CD8-positive, alpha-beta memory T cell (primary cell): ENCODE measurements around the gene CHST8. TPM values are rescaled to one million over a fixed set of nuclear protein-coding genes. Genes with fewer than 3 reads are reported as not detected.

Experiments used
- CTCF ChIA-PET: fragments of 350-600 bp; sonication (Branson Sonifier 250); formaldehyde crosslinking; loops from one replicate; lab custom pipeline; 2021; ENCODE audit warnings: antibody characterized with exemption; lab: Charles Lee
- POLR2A ChIA-PET: fragments of 350-600 bp; sonication (Branson Sonifier 250); formaldehyde crosslinking; loops from one replicate; lab custom pipeline; 2021; ENCODE audit warnings: antibody characterized with exemption; lab: Charles Lee
- DNase-seq, 5 donors: peaks; one replicate each; pipeline versions ENCODE4 v3.0.0 to v3.0.0-alpha.2; 2020 to 2022; ENCODE audit warnings: mixed read lengths in 1 of 5
- H3K27ac ChIP-seq: one replicate; pipeline ENCODE4 v1.7.0; 2013; ENCODE audit warnings: low read depth, mild to moderate bottlenecking, low read length, moderate library complexity
- H3K27me3 ChIP-seq: 2 replicates; pipeline ENCODE4 v1.7.0; 2013; ENCODE audit warnings: low read length, mild to moderate bottlenecking; ENCODE audit not compliant: insufficient read depth, poor library complexity, severe bottlenecking
- H3K36me3 ChIP-seq: 2 replicates; pipeline ENCODE4 v1.7.0; 2013; ENCODE audit warnings: mild to moderate bottlenecking, low read length, moderate library complexity; ENCODE audit not compliant: insufficient read depth
- H3K4me1 ChIP-seq: 2 replicates; pipeline ENCODE4 v1.7.0; 2013; ENCODE audit warnings: mild to moderate bottlenecking, low read length, moderate library complexity; ENCODE audit not compliant: insufficient read depth
- H3K4me3 ChIP-seq: 2 replicates; pipeline ENCODE4 v1.7.0; 2013; ENCODE audit warnings: mild to moderate bottlenecking, low read length
- H3K9me3 ChIP-seq: 2 replicates; pipeline ENCODE4 v1.7.0; 2013; ENCODE audit warnings: mild to moderate bottlenecking, low read length
- H3K27ac Mint-ChIP-seq, 8 donors: one replicate each; pipeline ENCODE4 v1.8.0; 2020 to 2021; ENCODE audit warnings: mixed read lengths in 8 of 8, mild to moderate bottlenecking in 6 of 8, inconsistent platforms in 3 of 8, moderate library complexity in 3 of 8
- H3K27me3 Mint-ChIP-seq, 2 donors: one replicate each; pipeline ENCODE4 v1.8.0; 2020 to 2021; ENCODE audit warnings: mixed read lengths in 2 of 2, mild to moderate bottlenecking in 1 of 2, moderate library complexity in 1 of 2
- H3K36me3 Mint-ChIP-seq, 3 donors: one replicate each; pipeline ENCODE4 v1.8.0; 2020 to 2021; ENCODE audit warnings: mixed read lengths in 3 of 3, inconsistent platforms in 1 of 3, mild to moderate bottlenecking in 1 of 3
- H3K4me1 Mint-ChIP-seq, 3 donors: one replicate each; pipeline ENCODE4 v1.8.0; 2020 to 2021; ENCODE audit warnings: mixed read lengths in 3 of 3, inconsistent platforms in 1 of 3, mild to moderate bottlenecking in 1 of 3
- H3K4me3 Mint-ChIP-seq, 7 donors: one replicate each; pipeline ENCODE4 v1.8.0; 2020 to 2021; ENCODE audit warnings: mixed read lengths in 7 of 7, mild to moderate bottlenecking in 6 of 7, moderate library complexity in 4 of 7, inconsistent platforms in 2 of 7
- H3K9me3 Mint-ChIP-seq, 5 donors: one replicate each; pipeline ENCODE4 v1.8.0; 2020 to 2022; ENCODE audit warnings: mixed read lengths in 5 of 5, mild to moderate bottlenecking in 3 of 5, moderate library complexity in 2 of 5, inconsistent platforms in 1 of 5
- polyA plus RNA-seq: library from polyadenylated mRNA; unstranded; fragments of 300-500 nt; fragmentation: Illumina TruSeq; gene quantifications from one replicate; pipeline ENCODE4 v1.2.3, GENCODE V29; 2021
- total RNA-seq, 2 experiments: library from RNA; stranded (reverse); gene quantifications; one replicate each; pipeline ENCODE4 v1.2.3, GENCODE V29; 2021

Gene CHST8
- total and polyA plus RNA-seq, 3 experiments from 2014 or later, result not detected

- Histone ChIP-seq H3K9me3 (no peaks in the 10 kb centered on the region), H3K27ac (no peak overlapping the region), H3K4me1 (no peaks in the 10 kb centered on the region), H3K36me3 (no peaks in the 10 kb centered on the region), H3K27me3 (no peaks in the 10 kb centered on the region), H3K4me3 (no peak overlapping the region)
- Mint-ChIP-seq H3K27ac (no peak overlapping the region), H3K4me1 (no peaks in the 10 kb centered on the region), H3K27me3 (peaks cover 11 to 22% of the 10 kb centered on the region in 2 donors), H3K36me3 (no peaks in the 10 kb centered on the region), H3K4me3 (no peak overlapping the region), H3K9me3 (peaks cover 0 to 2% (median 0%) of the 10 kb centered on the region in 5 donors)
- CTCF ChIA-PET, result no interaction called here
- no peak for DNase-seq
- POLR2A ChIA-PET, result no interaction called here
Observed at GRCh38 chr19:33640773-33641172, 19.0 kb downstream of the CHST8 start.

GRCh38 chr19:33641261-33641660, 19.5 kb downstream of the CHST8 start:
- Mint-ChIP-seq H3K36me3 (no peaks in the 10 kb centered on the region), H3K4me1 (no peaks in the 10 kb centered on the region), H3K27me3 (peaks cover 12 to 22% of the 10 kb centered on the region in 2 donors), H3K4me3 (no peak overlapping the region), H3K27ac (no peak overlapping the region), H3K9me3 (peaks cover 0 to under 1% (median 0%) of the 10 kb centered on the region in 5 donors)
- no peaks in the 10 kb centered on the region for H3K27me3 ChIP-seq
- H3K36me3 ChIP-seq, result no peaks in the 10 kb centered on the region
- POLR2A ChIA-PET, result no interaction called here
- no peak overlapping the region for H3K27ac ChIP-seq
- no peaks in the 10 kb centered on the region for H3K9me3 ChIP-seq
- DNase-seq, result no peak
- H3K4me3 ChIP-seq, result no peak overlapping the region
- CTCF ChIA-PET, result no interaction called here
- no peaks in the 10 kb centered on the region for H3K4me1 ChIP-seq

DNA sequence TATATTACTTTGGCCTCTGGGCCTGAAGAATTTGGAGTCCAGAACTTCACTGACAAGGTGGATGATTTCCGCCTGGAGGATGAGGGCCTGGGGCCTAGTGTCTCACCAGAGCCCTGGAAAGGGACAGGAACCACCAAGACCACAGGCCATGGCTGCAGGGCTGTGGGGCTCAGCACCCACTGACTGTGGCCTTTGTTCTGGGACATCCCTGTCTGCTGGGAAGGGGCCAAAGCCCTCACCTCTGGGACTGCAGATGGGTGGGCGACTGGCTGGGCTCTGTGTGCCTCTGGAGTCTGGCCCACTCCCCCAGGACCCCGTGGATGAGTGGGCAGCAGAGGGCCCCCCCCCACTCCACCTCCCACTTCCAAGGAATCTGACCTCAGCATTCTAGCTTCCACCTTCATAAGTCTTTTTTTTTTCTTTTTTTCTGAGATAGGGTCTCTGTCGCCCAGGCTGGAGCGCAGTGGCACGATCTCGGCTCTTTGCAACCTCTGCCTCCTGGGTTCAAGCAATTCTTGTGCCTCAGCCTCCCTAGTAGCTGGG, 20.3 kb downstream of the CHST8 start:
- ChIA-PET CTCF (no interaction called here), POLR2A (no interaction called here)
- no peaks in the 10 kb centered on the region for H3K9me3 ChIP-seq
- H3K27me3 ChIP-seq, result no peaks in the 10 kb centered on the region
- no peaks in the 10 kb centered on the region for H3K4me1 ChIP-seq
- H3K4me3 Mint-ChIP-seq, result no peak overlapping the region
- no peaks in the 10 kb centered on the region for H3K36me3 ChIP-seq
- DNase-seq, result no peak
- H3K36me3 Mint-ChIP-seq, result no peaks in the 10 kb centered on the region
- H3K27ac ChIP-seq, result no peak overlapping the region
- H3K27me3 Mint-ChIP-seq, result peaks cover 14 to 22% of the 10 kb centered on the region in 2 donors
- no peak overlapping the region for H3K27ac Mint-ChIP-seq
- no peaks in the 10 kb centered on the region for H3K4me1 Mint-ChIP-seq
- H3K4me3 ChIP-seq, result no peak overlapping the region
- no peaks in the 10 kb centered on the region for H3K9me3 Mint-ChIP-seq

GRCh38 chr19:33644284-33644836, 22.6 kb downstream of the CHST8 start:
- DNase-seq, result no peak
- ChIA-PET POLR2A (no interaction called here), CTCF (no interaction called here)
- no peak overlapping the region for H3K27ac Mint-ChIP-seq
- Histone ChIP-seq H3K9me3 (no peaks in the 10 kb centered on the region), H3K4me1 (no peaks in the 10 kb centered on the region), H3K36me3 (no peaks in the 10 kb centered on the region), H3K27me3 (no peaks in the 10 kb centered on the region), H3K4me3 (no peak overlapping the region), H3K27ac (no peak overlapping the region)
- peaks cover 12 to 14% of the 10 kb centered on the region in 2 donors for H3K27me3 Mint-ChIP-seq
- no peaks in the 10 kb centered on the region for H3K9me3 Mint-ChIP-seq
- no peak overlapping the region for H3K4me3 Mint-ChIP-seq
- no peaks in the 10 kb centered on the region for H3K36me3 Mint-ChIP-seq
- H3K4me1 Mint-ChIP-seq, result no peaks in the 10 kb centered on the region

DNA sequence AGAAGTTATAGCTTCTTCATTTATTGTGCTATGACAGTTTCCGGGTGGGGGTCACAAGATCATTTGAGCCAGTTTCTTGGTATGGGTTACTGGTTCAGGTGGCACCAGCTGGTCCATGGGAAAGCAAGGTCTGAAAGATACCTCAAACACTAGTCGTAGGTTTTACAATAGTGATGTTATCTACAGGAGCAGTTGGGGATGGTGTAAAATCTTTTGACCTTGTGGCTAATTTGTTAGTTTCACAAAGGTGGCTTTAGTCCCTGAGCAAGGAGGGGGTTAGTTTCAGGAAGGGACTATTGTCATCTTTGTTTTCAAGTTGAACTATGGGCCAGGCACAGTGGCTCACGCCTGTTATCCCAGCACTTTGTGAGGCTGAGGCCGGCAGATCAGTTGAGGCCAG, 24.6 kb downstream of the CHST8 start:
- ChIA-PET CTCF (no interaction called here), POLR2A (no interaction called here)
- H3K9me3 Mint-ChIP-seq, result peaks cover 0 to 3% (median 0%) of the 10 kb centered on the region in 5 donors
- Histone ChIP-seq H3K9me3 (no peaks in the 10 kb centered on the region), H3K4me3 (no peak overlapping the region), H3K27ac (no peak overlapping the region), H3K4me1 (no peaks in the 10 kb centered on the region), H3K27me3 (no peaks in the 10 kb centered on the region), H3K36me3 (no peaks in the 10 kb centered on the region)
- no peak overlapping the region for H3K27ac Mint-ChIP-seq
- no peaks in the 10 kb centered on the region for H3K4me1 Mint-ChIP-seq
- peaks cover 8 to 12% of the 10 kb centered on the region in 2 donors for H3K27me3 Mint-ChIP-seq
- no peak for DNase-seq
- no peak overlapping the region for H3K4me3 Mint-ChIP-seq
- H3K36me3 Mint-ChIP-seq, result no peaks in the 10 kb centered on the region

DNA sequence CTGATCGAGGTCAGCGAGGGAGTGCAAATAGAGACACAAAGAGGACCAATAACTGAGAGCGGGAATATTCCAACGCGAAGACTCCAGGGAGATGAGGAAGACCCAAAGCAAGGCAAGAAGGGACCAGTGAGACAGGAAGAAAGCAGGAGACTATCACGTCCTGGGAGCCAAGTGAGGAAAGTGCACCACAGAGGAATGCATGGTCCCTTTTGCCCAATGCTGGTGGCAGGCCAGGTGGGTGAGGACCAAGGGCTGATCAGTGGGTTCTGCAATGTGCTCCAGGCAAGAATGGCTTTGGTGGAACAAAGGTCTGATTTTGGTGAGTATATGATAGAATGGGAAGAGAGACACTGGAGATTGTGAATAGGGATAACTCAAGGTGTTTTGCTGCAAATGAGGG, 25.4 kb downstream of the CHST8 start:
- Mint-ChIP-seq H3K36me3 (no peaks in the 10 kb centered on the region), H3K9me3 (peaks cover 0 to 6% (median 0%) of the 10 kb centered on the region in 5 donors), H3K27me3 (peaks cover 8 to 12% of the 10 kb centered on the region in 2 donors), H3K4me3 (no peak overlapping the region), H3K4me1 (no peaks in the 10 kb centered on the region), H3K27ac (no peak overlapping the region)
- Histone ChIP-seq H3K9me3 (no peaks in the 10 kb centered on the region), H3K27me3 (no peaks in the 10 kb centered on the region), H3K4me3 (no peak overlapping the region), H3K36me3 (no peaks in the 10 kb centered on the region), H3K4me1 (no peaks in the 10 kb centered on the region), H3K27ac (no peak overlapping the region)
- ChIA-PET POLR2A (no interaction called here), CTCF (no interaction called here)
- no peak for DNase-seq

DNA sequence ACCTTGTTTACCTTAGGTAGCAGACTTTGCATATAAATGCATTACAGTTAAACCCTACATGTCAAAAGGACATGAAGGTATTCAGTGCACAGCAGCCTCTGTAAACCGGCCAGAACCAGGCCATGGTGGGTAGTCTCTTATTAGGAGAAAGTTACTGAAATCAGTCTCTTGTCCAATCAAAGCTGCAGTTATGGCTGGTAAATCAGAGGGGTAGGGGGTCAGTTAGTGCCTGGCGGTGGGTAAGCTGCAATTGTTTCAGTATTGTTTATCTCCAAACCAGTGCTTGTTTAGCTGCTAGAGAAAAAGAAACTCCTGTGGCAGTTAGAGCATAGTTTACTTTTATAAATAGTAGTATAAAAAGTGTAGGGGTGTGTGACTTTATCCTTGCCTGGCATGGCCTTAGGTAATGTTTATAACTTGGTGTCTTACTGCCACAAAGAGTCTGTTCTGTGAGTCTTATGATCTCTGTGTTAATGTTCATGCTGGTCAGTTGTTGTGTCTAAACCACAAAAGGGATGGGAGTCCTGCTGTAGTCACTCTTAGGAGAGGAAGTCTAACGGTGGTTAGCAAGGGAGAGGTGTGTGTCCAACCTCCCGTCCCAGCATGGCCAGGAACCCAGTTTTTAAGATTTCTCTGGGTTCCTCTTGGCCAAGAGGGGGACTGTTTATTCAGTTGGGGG, 28.0 kb downstream of the CHST8 start:
- Mint-ChIP-seq H3K27me3 (peaks cover 13 to 15% of the 10 kb centered on the region in 2 donors), H3K4me3 (peak overlapping the region in 2 of 7 donors; percentile 22 to 29), H3K4me1 (no peaks in the 10 kb centered on the region), H3K27ac (peak overlapping the region in 2 of 8 donors; percentile 14 to 33), H3K9me3 (peaks cover 0 to 11% (median 2%) of the 10 kb centered on the region in 5 donors), H3K36me3 (no peaks in the 10 kb centered on the region)
- H3K27ac ChIP-seq, result no peak overlapping the region
- no peaks in the 10 kb centered on the region for H3K4me1 ChIP-seq
- POLR2A ChIA-PET, result no interaction called here
- no peak overlapping the region for H3K4me3 ChIP-seq
- CTCF ChIA-PET, result no interaction called here
- no peak for DNase-seq
- H3K9me3 ChIP-seq, result no peaks in the 10 kb centered on the region
- H3K27me3 ChIP-seq, result no peaks in the 10 kb centered on the region
- H3K36me3 ChIP-seq, result no peaks in the 10 kb centered on the region

DNA sequence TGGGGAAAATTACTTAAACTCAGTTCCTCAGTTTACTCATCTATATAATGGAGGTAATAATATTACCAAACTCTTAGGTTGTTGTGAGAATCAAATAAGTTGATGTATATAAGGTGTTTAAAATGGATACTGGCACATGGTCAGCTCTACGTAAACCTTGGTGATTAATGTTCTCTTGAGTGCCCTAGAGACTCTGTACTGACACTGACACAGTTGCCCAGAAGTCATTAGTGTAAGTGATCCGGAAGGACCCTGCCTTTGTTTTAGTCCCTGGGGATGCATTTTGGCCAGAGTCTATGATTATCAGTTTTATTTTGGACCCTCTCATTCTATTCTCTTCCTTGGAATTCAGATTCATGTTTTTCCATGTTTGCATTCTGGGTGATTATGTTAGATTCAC, 31.9 kb downstream of the CHST8 start:
- CTCF ChIA-PET, result interaction anchor here (1.1 kb wide), 1 partner anchor 223 kb away, joined by 3 read pairs; no protein-coding TSS in a partner anchor

More for the DNA sequence above, 31.9 kb downstream of the CHST8 start:
- Histone ChIP-seq H3K9me3 (no peaks in the 10 kb centered on the region), H3K27me3 (no peaks in the 10 kb centered on the region), H3K4me3 (no peak overlapping the region), H3K27ac (no peak overlapping the region), H3K4me1 (no peaks in the 10 kb centered on the region), H3K36me3 (no peaks in the 10 kb centered on the region)
- Mint-ChIP-seq H3K4me1 (no peaks in the 10 kb centered on the region), H3K27me3 (peaks cover 11 to 35% of the 10 kb centered on the region in 2 donors), H3K9me3 (peaks cover 0 to 11% (median 2%) of the 10 kb centered on the region in 5 donors), H3K27ac (no peak overlapping the region), H3K36me3 (no peaks in the 10 kb centered on the region), H3K4me3 (no peak overlapping the region)
- DNase-seq, result no peak
- POLR2A ChIA-PET, result no interaction called here
